ENCODE measurements around the gene SAC3D1. TPM values are rescaled to one million over a fixed set of nuclear protein-coding genes. Genes with fewer than 3 reads are reported as not detected.

Gene SAC3D1
- total and polyA plus RNA-seq, 2 of the 4 experiments (the other 2 are of a cell fraction), result 2.9 to 13.2 TPM

- Histone ChIP-seq H3K18ac (ENCODE audit: low read depth, low read length) (no peak within 1 kb of the TSS), H3K4me3 (ENCODE audit: insufficient read depth, low read depth, low read length) (peak within 1 kb of the TSS; percentile 24), H2BK120ac (ENCODE audit: low read depth, low read length) (peak within 1 kb of the TSS; percentile 77), H3K4me1 (ENCODE audit: control insufficient read depth, insufficient read depth, low read length) (0 out of 2 replicates have a peak, but pooled peaks cover 4% of the 10 kb centered on the region), H3K23ac (ENCODE audit: low read depth, low read length) (peak within 1 kb of the TSS; percentile 67; the same call in 1 of the 2 replicates), H3K4ac (ENCODE audit: low read depth, low read length) (peak within 1 kb of the TSS; percentile 88), H2AFZ (replicated peaks; ENCODE audit: low read length, poor library complexity) (peak within 1 kb of the TSS; percentile 94), H2BK5ac (ENCODE audit: low read depth, low read length, poor library complexity, severe bottlenecking) (no peak within 1 kb of the TSS), H3K79me1 (ENCODE audit: low read depth in 1 of 2, low read length in 2 of 2) (no peaks in the 10 kb centered on the region), H3K27ac (ENCODE audit: insufficient read depth, low read length) (peak within 1 kb of the TSS; percentile 2; the same call in 1 of the 2 replicates), H2BK15ac (ENCODE audit: low read depth, low read length) (peak within 1 kb of the TSS; percentile 22; the same call in 1 of the 3 replicates), H4K5ac (ENCODE audit: low read depth, low read length) (peak within 1 kb of the TSS; percentile 3), H4K91ac (ENCODE audit: insufficient read depth, low read depth, low read length) (peak within 1 kb of the TSS; percentile 25; the same call in 1 of the 2 replicates), H3K14ac (replicated peaks; ENCODE audit: low read depth, low read length) (peak within 1 kb of the TSS; percentile 61), H3K56ac (ENCODE audit: extremely low read depth, insufficient read depth, low read length) (no peak within 1 kb of the TSS), H3K27me3 (ENCODE audit: control insufficient read depth, insufficient read depth, low read length) (no peaks in the 10 kb centered on the region), H2BK20ac (ENCODE audit: low read depth, low read length) (peak within 1 kb of the TSS; percentile 53), H3K9me1 (ENCODE audit: insufficient read depth, low read length) (peaks cover 7% of the 10 kb centered on the region; the same call in 1 of the 2 replicates), H2AK9ac (replicated peaks; ENCODE audit: low read depth, low read length, poor library complexity) (peak within 1 kb of the TSS; percentile 84), H3K4me2 (ENCODE audit: low read depth, low read length) (peak within 1 kb of the TSS; percentile 54), H3K9ac (ENCODE audit: low read depth, low read length) (peak within 1 kb of the TSS; percentile 15; the same call in 1 of the 2 replicates), H4K20me1 (ENCODE audit: insufficient read depth, low read length) (no peaks in the 10 kb centered on the region), H3K9me3 (ENCODE audit: control insufficient read depth, insufficient read depth, low read length) (no peaks in the 10 kb centered on the region), H2AK5ac (ENCODE audit: low read depth, low read length) (peak within 1 kb of the TSS; percentile 35; the same call in 1 of the 2 replicates), H3K36me3 (ENCODE audit: control insufficient read depth, insufficient read depth, low read length) (no peaks in the 10 kb centered on the region), H4K8ac (ENCODE audit: low read depth in 2 of 2, low read length in 2 of 2) (peak within 1 kb of the TSS; percentile 12 to 89; a peak in 2 of 4 replicates)
- intact Hi-C loops (cut with micrococcal nuclease), result loop anchor here (5.0 kb wide), 1 partner anchor 150 kb away; no protein-coding TSS in a partner anchor
- TF ChIP-seq CTCF (conservative IDR thresholded peaks at IDR 0.05; ENCODE audit: low read depth, low read length) (peak; percentile 64), MAZ (IDR thresholded peaks at IDR 0.05; ENCODE audit: borderline replicate concordance, low read depth, low read length) (peak; percentile 67; the same call in 1 of the 2 replicates), BHLHE40 (IDR thresholded peaks at IDR 0.05; ENCODE audit: low read depth, low read length) (peak; percentile 69), SMC3 (IDR thresholded peaks at IDR 0.05; ENCODE audit: low read depth, low read length) (peak; percentile 56), CHD1 (IDR thresholded peaks at IDR 0.05; ENCODE audit: low read depth, low read length) (no peak), USF2 (IDR thresholded peaks at IDR 0.05; ENCODE audit: low read depth, low read length) (peak; percentile 88), FOS (IDR thresholded peaks at IDR 0.05; ENCODE audit: low read depth, low read length) (no peak), ELK1 (IDR thresholded peaks at IDR 0.05; ENCODE audit: borderline replicate concordance, low read depth, low read length) (0 out of 2 replicates have a peak, but pooled peaks have one; percentile 13), RAD21 (IDR thresholded peaks at IDR 0.05; ENCODE audit: low read length) (peak; percentile 64)
- DNase-seq (peak; percentile 83), ATAC-seq (ENCODE audit: low read depth) (peak; percentile 97)
- in situ Hi-C loops (cut with MboI; ENCODE audit: low sequenced_read_pairs), result no loop called here
- no TSS peak for BruUV-seq (replicated peaks)
- WGBS, 2 experiments (ENCODE audit: extremely low coverage in 2 of 2, insufficient read length in 1 of 2), result 0% methylated on average over 3 of the region's 9 CpGs; no CpG with 5 or more reads in 1 of the 2 experiments
- dilution Hi-C loops (cut with HindIII; ENCODE audit: low sequenced_read_pairs, unreplicated experiment), result no loop called here
- ChIA-PET POLR2A (ENCODE audit: unreplicated experiment) (interaction anchor here (0.6 kb wide), 1 partner anchor 1140 kb away, joined by 3 read pairs; no protein-coding TSS in a partner anchor), CTCF (interaction anchor here (0.6 to 1.7 kb wide), 5 partner anchors 10 to 308 kb away, joined by 3 to 6 read pairs (median 4); partner anchors contain the start of gene PPP2R5B)
Measured at GRCh38 chr11:64996710-64997380, 44.2 kb upstream of the SAC3D1 start, which contains the start of gene BATF2. BATF2 (minus strand) TSS chr11:64996971; CDS start chr11:64996914, 57 bp downstream.
